HG03442 (cell line): ENCODE measurements around the gene SAMD8.
A peak's percentile ranks its signal among the peaks of the same experiment; 100 is the strongest.
"Not testable (repeated sequence)": the region's sequence is repeated elsewhere in the genome, so short reads cannot be mapped to it uniquely, and the experiment has no call there.

ENCODE experiments used
- ATAC-seq: cut with Tn5 transposase; IDR thresholded peaks from one replicate; pipeline ENCODE4 v1.9.1; 2021; ENCODE audit warnings: mild to moderate bottlenecking, moderate library complexity; ENCODE audit not compliant: unreplicated experiment

Gene SAMD8

GRCh38 chr10:75137533-75138438, 26.3 kb downstream of the SAMD8 start:
- no peak for ATAC-seq

DNA sequence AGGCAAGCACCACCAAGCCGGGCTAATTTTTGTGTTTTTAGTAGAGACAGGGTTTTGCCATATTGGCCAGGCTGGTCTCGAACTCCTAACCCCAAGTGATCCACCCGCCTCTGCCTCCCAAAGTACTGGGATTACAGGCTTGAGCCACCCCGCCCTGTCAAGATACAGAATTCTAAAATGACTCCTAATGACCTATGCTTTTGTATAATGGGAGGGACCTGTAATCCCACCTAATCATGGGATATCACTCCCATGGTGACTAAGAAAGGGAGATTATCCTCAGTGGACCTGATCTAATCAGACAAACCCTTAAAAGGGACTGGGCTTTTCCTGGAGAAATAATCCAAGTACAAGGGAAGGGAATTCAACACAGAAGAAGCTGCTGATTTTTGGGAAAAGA, 28.8 kb downstream of the SAMD8 start:
- ATAC-seq = no peak

DNA sequence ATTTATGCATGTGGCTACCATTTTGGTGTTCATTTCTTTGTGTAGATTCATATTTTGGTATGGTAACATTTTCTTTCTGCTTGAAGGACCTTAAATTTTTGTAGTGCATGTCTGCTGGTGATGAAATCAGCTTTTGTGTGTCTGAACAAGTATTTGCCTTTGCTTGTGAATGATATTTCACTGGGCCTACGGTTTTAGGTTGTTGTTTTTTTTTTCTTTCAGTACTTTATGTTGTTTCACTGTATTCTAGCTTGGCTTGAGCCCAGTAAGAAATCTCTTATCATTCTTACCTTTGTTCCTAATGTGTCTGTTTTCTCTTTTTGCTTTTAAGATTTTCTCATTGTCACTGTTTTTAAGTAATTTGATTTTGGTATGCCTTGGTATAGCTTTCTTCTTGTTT, 31.9 kb downstream of the SAMD8 start:
- ATAC-seq = no peak

- ATAC-seq = no peak
Measured at GRCh38 chr10:75145590-75145989, 34.1 kb downstream of the SAMD8 start.

- ATAC-seq = no peak
Measured at GRCh38 chr10:75146780-75147179, 35.3 kb downstream of the SAMD8 start.

DNA sequence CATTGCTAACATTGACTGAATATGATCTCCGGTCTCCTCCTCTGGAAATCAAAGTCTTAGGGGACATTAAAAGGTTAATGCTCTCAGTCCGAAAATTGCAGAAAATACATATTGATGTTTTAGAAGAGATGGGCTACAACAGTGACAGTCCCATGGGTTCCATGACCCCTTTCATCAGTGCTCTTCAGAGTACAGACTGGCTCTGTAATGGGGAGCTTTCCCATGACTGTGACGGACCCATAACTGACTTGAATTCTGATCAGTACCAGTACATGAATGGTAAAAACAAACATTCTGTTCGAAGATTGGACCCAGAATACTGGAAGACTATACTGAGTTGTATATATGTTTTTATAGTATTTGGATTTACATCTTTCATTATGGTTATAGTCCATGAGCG, 39.2 kb downstream of the SAMD8 start:
- no peak for ATAC-seq

- no peak for ATAC-seq
Measured at GRCh38 chr10:75159519-75159918, 48.1 kb downstream of the SAMD8 start.

GRCh38 chr10:75165684-75166622, 54.5 kb downstream of the SAMD8 start:
- ATAC-seq = peak; percentile 93

- ATAC-seq = peak; percentile 9
Measured at GRCh38 chr10:75166623-75166972, 55.1 kb downstream of the SAMD8 start.

DNA sequence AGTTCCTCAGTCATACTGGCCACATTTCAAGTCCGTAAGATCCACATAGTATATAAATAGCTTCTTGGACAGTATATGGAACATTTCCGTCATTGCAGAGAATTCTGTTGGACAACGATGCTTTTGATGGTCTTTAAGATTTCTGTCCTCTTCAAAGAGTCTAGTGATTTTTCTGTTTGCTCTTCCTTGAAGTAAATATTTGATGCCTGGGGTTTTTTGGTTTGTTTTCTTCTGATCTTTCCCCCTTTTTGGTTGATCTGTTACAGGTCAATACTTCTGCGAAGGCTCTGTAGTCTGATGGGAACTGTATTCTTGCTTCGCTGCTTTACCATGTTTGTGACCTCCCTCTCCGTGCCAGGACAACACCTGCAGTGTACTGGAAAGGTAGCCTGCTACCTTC, 56.8 kb downstream of the SAMD8 start:
- no peak for ATAC-seq

DNA sequence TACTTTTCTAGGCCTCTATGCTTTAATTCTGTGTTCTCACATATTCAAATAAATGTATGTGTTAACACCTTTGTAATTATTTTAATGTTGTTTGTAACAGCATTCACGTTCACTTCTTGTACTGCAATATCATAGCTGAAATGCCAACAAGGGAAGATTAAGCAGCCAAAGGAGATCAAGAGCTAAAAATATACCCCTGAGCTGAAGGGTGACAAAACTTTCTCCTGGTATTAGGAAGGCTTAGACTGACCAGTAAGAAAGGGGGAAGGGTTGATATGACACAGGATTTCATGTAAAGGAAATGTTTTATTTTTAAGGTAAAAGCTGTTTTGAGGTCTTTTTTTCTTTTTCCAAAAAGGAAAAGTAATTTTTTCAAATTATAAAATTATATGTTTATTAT, 58.8 kb downstream of the SAMD8 start:
- no peak for ATAC-seq

DNA sequence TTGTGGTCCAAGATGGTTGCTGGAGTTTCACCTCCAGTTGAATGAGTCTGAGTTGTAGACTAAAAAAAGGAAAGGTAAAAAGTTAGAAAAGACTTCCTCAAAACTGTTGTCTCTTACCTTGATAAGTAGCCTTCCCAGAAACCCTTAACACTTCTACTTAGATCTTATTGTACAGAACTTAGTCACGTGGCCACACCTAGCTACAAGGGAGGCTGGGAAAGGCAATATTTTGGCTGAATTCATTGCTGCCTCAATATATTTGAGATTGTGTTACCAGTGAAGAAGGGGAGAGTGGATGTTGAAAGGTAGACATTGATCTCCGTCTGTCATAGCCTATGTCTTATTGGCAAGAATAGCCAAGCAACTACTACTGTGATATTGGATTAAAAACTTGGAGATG, 63.6 kb downstream of the SAMD8 start:
- no peak for ATAC-seq

DNA sequence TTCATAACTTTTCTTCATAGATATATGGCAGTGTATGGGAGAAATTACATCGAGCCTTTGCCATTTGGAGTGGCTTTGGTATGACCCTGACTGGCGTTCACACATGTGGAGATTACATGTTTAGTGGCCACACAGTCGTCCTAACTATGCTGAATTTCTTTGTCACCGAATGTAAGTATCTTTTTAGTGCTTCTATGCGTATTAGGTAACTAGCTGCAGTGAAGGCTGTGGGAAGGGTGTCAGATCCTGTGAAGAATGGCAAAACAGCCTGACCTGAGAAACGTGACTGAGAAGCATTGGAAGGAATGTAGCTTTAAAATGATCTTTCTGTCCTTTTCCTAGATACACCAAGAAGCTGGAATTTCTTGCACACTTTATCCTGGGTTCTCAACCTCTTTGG, 64.6 kb downstream of the SAMD8 start:
- no peak for ATAC-seq

- no peak for ATAC-seq
Measured at GRCh38 chr10:75176736-75177135, 65.3 kb downstream of the SAMD8 start.

DNA sequence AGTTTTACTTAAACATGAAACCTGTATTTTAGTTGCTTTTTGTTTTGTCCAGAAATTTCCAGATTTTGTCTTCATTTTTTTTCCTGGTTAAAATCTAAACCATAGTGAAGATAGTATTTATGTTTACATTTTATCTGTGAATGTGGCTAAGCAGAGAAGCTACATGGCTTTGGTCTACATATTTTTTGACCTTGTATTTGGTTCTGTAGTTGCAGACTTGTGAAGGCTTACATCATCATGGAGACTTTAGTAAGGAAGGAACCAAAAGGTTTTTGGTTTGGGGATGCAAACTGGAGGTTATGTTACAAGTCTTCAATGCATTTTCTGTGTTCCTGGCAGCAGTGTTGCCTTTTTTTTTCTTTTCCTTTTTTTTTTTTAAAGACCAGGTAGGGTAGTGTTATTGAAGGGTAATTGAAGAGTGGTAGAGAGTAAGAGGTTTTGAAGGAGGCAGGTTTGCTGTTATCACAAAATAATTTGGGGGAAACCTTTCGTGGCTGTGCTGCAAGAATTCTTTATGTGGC, 68.3 kb downstream of the SAMD8 start:
- no peak for ATAC-seq

DNA sequence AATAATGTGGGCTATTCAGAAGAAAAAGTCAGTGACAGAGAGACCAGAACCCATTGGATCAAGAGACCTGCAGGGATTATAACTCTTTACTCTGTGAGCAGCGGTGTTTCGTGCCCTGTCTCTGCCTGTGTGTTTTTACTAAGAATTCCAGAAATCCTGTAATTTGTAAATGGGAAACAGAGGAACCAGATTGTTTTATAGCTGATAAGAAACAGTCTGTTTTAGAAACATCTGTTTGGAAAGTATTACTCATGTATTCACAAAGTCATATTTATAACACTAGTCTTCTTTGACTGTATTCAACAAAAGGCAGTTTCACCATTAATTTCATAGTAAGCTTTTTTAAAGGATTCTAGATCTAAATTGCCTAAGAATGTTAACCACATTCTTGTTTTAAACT, 69.1 kb downstream of the SAMD8 start:
- ATAC-seq = no peak

- ATAC-seq = no peak
Measured at GRCh38 chr10:75181073-75181472, 69.6 kb downstream of the SAMD8 start.

GRCh38 chr10:75186310-75186709, 74.9 kb downstream of the SAMD8 start:
- no peak for ATAC-seq

- ATAC-seq = peak; percentile 55
Measured at GRCh38 chr10:75187961-75188426, 76.5 kb downstream of the SAMD8 start.

GRCh38 chr10:75188522-75188921, 77.1 kb downstream of the SAMD8 start:
- ATAC-seq = not testable (repeated sequence)

DNA sequence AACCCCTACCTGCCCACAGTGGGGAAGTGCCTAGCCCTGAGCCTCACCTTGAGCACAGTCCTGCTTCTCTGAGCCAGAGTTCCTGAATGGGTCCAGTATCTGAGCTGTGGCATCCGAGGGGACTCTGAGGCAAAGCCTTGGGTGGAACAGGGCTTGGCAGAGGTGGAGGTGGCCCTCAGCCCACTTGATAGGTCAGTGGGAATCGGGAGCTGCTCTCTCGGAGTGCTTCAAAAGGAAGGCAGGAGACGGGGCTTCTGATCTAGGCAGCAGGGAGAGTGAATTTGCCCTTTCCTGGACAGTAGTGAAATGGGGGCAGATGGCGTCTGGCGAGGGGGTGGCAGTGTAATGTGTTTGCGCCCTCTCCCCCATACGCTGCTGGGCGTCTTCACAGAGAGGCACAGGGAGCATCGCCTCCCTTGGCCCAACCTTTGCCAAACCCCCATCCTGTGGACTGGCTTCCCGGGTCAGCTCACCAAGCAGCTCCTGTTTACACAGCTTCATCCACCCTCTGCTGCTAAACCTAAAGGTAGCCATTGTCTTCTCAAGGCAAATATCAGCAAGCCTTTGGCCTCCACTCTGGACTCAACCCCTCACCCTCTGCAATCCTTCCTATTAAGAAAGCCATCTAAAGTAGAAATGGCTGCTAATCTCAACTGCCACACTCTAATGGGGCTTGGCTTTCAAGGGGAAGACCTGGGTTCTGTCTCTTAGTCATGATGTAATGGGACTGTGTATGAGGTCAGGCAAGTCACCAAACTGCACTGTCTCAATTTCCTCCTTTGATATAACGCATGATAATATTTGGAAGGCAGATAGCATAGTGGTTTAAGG, 78.0 kb downstream of the SAMD8 start:
- no peak for ATAC-seq
